ENCODE results near the gene PITX1. TPM values are rescaled to one million over a fixed set of nuclear protein-coding genes. Genes with fewer than 3 reads are reported as not detected.

Gene PITX1
- total and polyA plus RNA-seq, 2 donors (not counting 1 experiment from before 2014, with no cell fraction given), result 0.13 TPM; not detected in 1

- H3K4me1 Mint-ChIP-seq, result no peaks in the 10 kb centered on the region
- Histone ChIP-seq H3K79me2 (ENCODE audit: control insufficient read depth, insufficient read depth, low read length) (no peaks in the 10 kb centered on the region), H3K27ac (ENCODE audit: low read length in 2 of 2) (no peak overlapping the region), H2AFZ (ENCODE audit: insufficient read depth, low read depth, low read length, poor library complexity, severe bottlenecking) (no peak overlapping the region), H3K4me1 (ENCODE audit: control insufficient read depth in 2 of 2, insufficient read depth in 2 of 2, low read length in 2 of 2) (no peaks in the 10 kb centered on the region), H4K20me1 (ENCODE audit: control insufficient read depth, insufficient read depth, low read length, poor library complexity, severe bottlenecking) (no peaks in the 10 kb centered on the region), H3K36me3 (replicated peaks in 1 of 2; ENCODE audit: control extremely low read depth in 1 of 2, control insufficient read depth in 1 of 2, extremely low read depth in 1 of 2, insufficient read depth in 2 of 2, low read length in 1 of 2) (no peaks in the 10 kb centered on the region), H3K9ac (ENCODE audit: low read length) (no peak overlapping the region), H3K9me3 (ENCODE audit: control extremely low read depth in 1 of 3, control insufficient read depth in 2 of 3, insufficient read depth in 1 of 3, low read length in 2 of 3) (no peaks in the 10 kb centered on the region), H3K27me3 (replicated peaks in 1 of 4; ENCODE audit: control extremely low read depth in 1 of 4, control insufficient read depth in 3 of 4, insufficient read depth in 4 of 4, low read length in 3 of 4) (peaks cover 0 to 4% (median 0%) of the 10 kb centered on the region in 4 experiments), H3K4me3 (ENCODE audit: control extremely low read depth in 1 of 5, extremely low read depth in 1 of 5, insufficient read depth in 1 of 5, low read depth in 2 of 5, low read length in 4 of 5) (no peak overlapping the region), H3K4me2 (replicated peaks; ENCODE audit: low read depth, low read length, poor library complexity, severe bottlenecking) (no peak overlapping the region)
- H3K4me3 Mint-ChIP-seq, result no peak overlapping the region
- ChIA-PET POLR2A (no interaction called here), CTCF (interaction anchor here (1.3 to 3.9 kb wide), 2 partner anchors 12 to 180 kb away, joined by 4 to 21 read pairs; no protein-coding TSS in a partner anchor)
- no peak overlapping the region for H3K27ac Mint-ChIP-seq
- WGBS (ENCODE audit: insufficient coverage), result 100% methylated on average over 1 of the region's 2 CpGs
- intact Hi-C loops (cut with micrococcal nuclease), result no loop called here
- TF ChIP-seq EZH2 (IDR thresholded peaks at IDR 0.05; ENCODE audit: borderline replicate concordance, insufficient read depth, low read depth, low read length, poor library complexity, severe bottlenecking), result no peak
- TF ChIP-seq CTCF (IDR thresholded peaks at IDR 0.05), result no peak
- no peaks in the 10 kb centered on the region for H3K9me3 Mint-ChIP-seq (ENCODE audit: insufficient read depth)
- ATAC-seq (ENCODE audit: low read depth), result no peak
- H3K27me3 Mint-ChIP-seq, result peaks cover 6% of the 10 kb centered on the region
- DNase-seq, result no peak
Measured at GRCh38 chr5:135012033-135012588, 21.9 kb downstream of the PITX1 start.

- TF ChIP-seq EZH2 (IDR thresholded peaks at IDR 0.05; ENCODE audit: borderline replicate concordance, insufficient read depth, low read depth, low read length, poor library complexity, severe bottlenecking) (no peak), CTCF (IDR thresholded peaks at IDR 0.05) (no peak)
- no peak overlapping the region for H3K4me2 ChIP-seq (replicated peaks; ENCODE audit: low read depth, low read length, poor library complexity, severe bottlenecking)
- no peaks in the 10 kb centered on the region for H3K36me3 ChIP-seq (replicated peaks in 1 of 2; ENCODE audit: control extremely low read depth in 1 of 2, control insufficient read depth in 1 of 2, extremely low read depth in 1 of 2, insufficient read depth in 2 of 2, low read length in 1 of 2)
- POLR2A ChIA-PET, result no interaction called here
- no peaks in the 10 kb centered on the region for H4K20me1 ChIP-seq (ENCODE audit: control insufficient read depth, insufficient read depth, low read length, poor library complexity, severe bottlenecking)
- H3K4me1 ChIP-seq (ENCODE audit: control insufficient read depth in 2 of 2, insufficient read depth in 2 of 2, low read length in 2 of 2), result no peaks in the 10 kb centered on the region
- peaks cover 0 to 4% (median 0%) of the 10 kb centered on the region in 4 experiments for H3K27me3 ChIP-seq (replicated peaks in 1 of 4; ENCODE audit: control extremely low read depth in 1 of 4, control insufficient read depth in 3 of 4, insufficient read depth in 4 of 4, low read length in 3 of 4)
- H3K9me3 ChIP-seq (ENCODE audit: control extremely low read depth in 1 of 3, control insufficient read depth in 2 of 3, insufficient read depth in 1 of 3, low read length in 2 of 3), result no peaks in the 10 kb centered on the region
- Mint-ChIP-seq H3K9me3 (ENCODE audit: insufficient read depth) (no peaks in the 10 kb centered on the region), H3K4me1 (no peaks in the 10 kb centered on the region), H3K27me3 (peaks cover 6% of the 10 kb centered on the region), H3K27ac (no peak overlapping the region), H3K4me3 (no peak overlapping the region)
- WGBS (ENCODE audit: insufficient coverage), result 93% methylated on average over 3 of the region's 4 CpGs
- H3K27ac ChIP-seq (ENCODE audit: low read length in 2 of 2), result no peak overlapping the region
- CTCF ChIA-PET, result interaction anchor here (1.3 to 3.9 kb wide), 2 partner anchors 12 to 180 kb away, joined by 4 to 21 read pairs; no protein-coding TSS in a partner anchor
- H3K79me2 ChIP-seq (ENCODE audit: control insufficient read depth, insufficient read depth, low read length), result no peaks in the 10 kb centered on the region
- H2AFZ ChIP-seq (ENCODE audit: insufficient read depth, low read depth, low read length, poor library complexity, severe bottlenecking), result no peak overlapping the region
- intact Hi-C loops (cut with micrococcal nuclease), result no loop called here
- DNase-seq (no peak), ATAC-seq (ENCODE audit: low read depth) (no peak)
- H3K4me3 ChIP-seq (ENCODE audit: control extremely low read depth in 1 of 5, extremely low read depth in 1 of 5, insufficient read depth in 1 of 5, low read depth in 2 of 5, low read length in 4 of 5), result no peak overlapping the region
- no peak overlapping the region for H3K9ac ChIP-seq (ENCODE audit: low read length)
Measured at GRCh38 chr5:135011355-135012032, 22.5 kb downstream of the PITX1 start.
